CD4-positive, CD25-positive, alpha-beta regulatory T cell (primary cell): ENCODE data around the gene PLPP3. TPM values are rescaled to one million over a fixed set of nuclear protein-coding genes. Genes with fewer than 3 reads are reported as not detected.

ENCODE experiments used
- ATAC-seq, 2 donors: fragments of 150-1000 bp; cut with Tn5 transposase; one replicate each; pipeline ENCODE4 v1.10.0; 2021; ENCODE audit warnings: low read depth in 2 of 2, moderate number of reproducible peaks in 2 of 2, moderate library complexity in 1 of 2
- DNase-seq, 3 donors: peaks; one replicate each; pipeline versions ENCODE4 v3.0.0 to v3.0.0-alpha.2; 2012 to 2022; ENCODE audit warnings: mixed read lengths in 1 of 3
- H3K27ac ChIP-seq: one replicate; pipeline ENCODE4 v1.7.0; 2013; ENCODE audit warnings: mild to moderate bottlenecking, low read length; ENCODE audit not compliant: insufficient read depth, poor library complexity, severe bottlenecking
- H3K27me3 ChIP-seq: one replicate; pipeline ENCODE4 v1.7.0; 2013; ENCODE audit warnings: low read length; ENCODE audit not compliant: control insufficient read depth, insufficient read depth
- H3K36me3 ChIP-seq: one replicate; pipeline ENCODE4 v1.7.0; 2013; ENCODE audit warnings: mild to moderate bottlenecking, low read length, moderate library complexity; ENCODE audit not compliant: control insufficient read depth, insufficient read depth
- H3K4me1 ChIP-seq: 2 replicates; pipeline ENCODE4 v1.7.0; 2013; ENCODE audit warnings: mild to moderate bottlenecking, low read length; ENCODE audit not compliant: insufficient read depth, control insufficient read depth, poor library complexity, severe bottlenecking
- H3K4me3 ChIP-seq: one replicate; pipeline ENCODE4 v1.7.0; 2013; ENCODE audit warnings: low read depth, mild to moderate bottlenecking, low read length, moderate library complexity
- H3K9me3 ChIP-seq, 2 experiments: 1 replicate in 1 of 2; 2 replicates in 1 of 2; pipeline ENCODE4 v1.7.0; 2013; ENCODE audit warnings: low read length in 2 of 2, mild to moderate bottlenecking in 1 of 2, moderate library complexity in 1 of 2; ENCODE audit not compliant: control insufficient read depth in 2 of 2
- H3K27ac Mint-ChIP-seq, 3 donors: one replicate each; pipeline ENCODE4 v1.8.0; 2020 to 2022; ENCODE audit warnings: mild to moderate bottlenecking in 3 of 3, mixed read lengths in 3 of 3, moderate library complexity in 2 of 3
- H3K27me3 Mint-ChIP-seq: one replicate; pipeline ENCODE4 v1.8.0; 2022; ENCODE audit warnings: mild to moderate bottlenecking, mixed read lengths
- H3K36me3 Mint-ChIP-seq: one replicate; pipeline ENCODE4 v1.8.0; 2020; ENCODE audit warnings: mixed read lengths
- H3K4me1 Mint-ChIP-seq, 4 donors: one replicate each; pipeline ENCODE4 v1.8.0; 2020 to 2022; ENCODE audit warnings: mixed read lengths in 4 of 4, mild to moderate bottlenecking in 1 of 4
- H3K4me3 Mint-ChIP-seq, 4 donors: one replicate each; pipeline ENCODE4 v1.8.0; 2020 to 2022; ENCODE audit warnings: mild to moderate bottlenecking in 4 of 4, mixed read lengths in 4 of 4, moderate library complexity in 3 of 4
- H3K9me3 Mint-ChIP-seq, 7 donors: one replicate each; pipeline ENCODE4 v1.8.0; 2020 to 2022; ENCODE audit warnings: mixed read lengths in 7 of 7, mild to moderate bottlenecking in 3 of 7, moderate library complexity in 2 of 7
- polyA plus RNA-seq, 4 donors: library from polyadenylated mRNA; unstranded; fragments of 300-500 nt; fragmentation: Illumina TruSeq; gene quantifications; one replicate each; pipeline ENCODE4 v1.2.3, GENCODE V29; 2021
- total RNA-seq: library from RNA; stranded (reverse); gene quantifications from one replicate; pipeline ENCODE4 v1.2.3, GENCODE V29; 2022

PLPP3 gene
- total and polyA plus RNA-seq, 5 donors from 2014 or later = 0.13 TPM; not detected in 4

- Histone ChIP-seq H3K27me3 (no peaks in the 10 kb centered on the region), H3K36me3 (no peaks in the 10 kb centered on the region), H3K27ac (no peak overlapping the region), H3K4me3 (no peak overlapping the region), H3K4me1 (no peaks in the 10 kb centered on the region), H3K9me3 (no peaks in the 10 kb centered on the region)
- H3K9me3 Mint-ChIP-seq = no peaks in the 10 kb centered on the region
- H3K4me3 Mint-ChIP-seq = no peak overlapping the region
- no peaks in the 10 kb centered on the region for H3K4me1 Mint-ChIP-seq
- no peak for ATAC-seq
- DNase-seq = no peak
- no peaks in the 10 kb centered on the region for H3K27me3 Mint-ChIP-seq
- no peaks in the 10 kb centered on the region for H3K36me3 Mint-ChIP-seq
- H3K27ac Mint-ChIP-seq = no peak overlapping the region
Observed at GRCh38 chr1:56527548-56528302, 51.6 kb downstream of the PLPP3 start.

GRCh38 chr1:56526571-56527174 lies 52.7 kb downstream of the PLPP3 start:
- H3K4me3 ChIP-seq = no peak overlapping the region
- DNase-seq = no peak
- ATAC-seq = no peak

GRCh38 chr1:56525489-56526041 lies 53.8 kb downstream of the PLPP3 start:
- no peak overlapping the region for H3K27ac ChIP-seq
- no peak overlapping the region for H3K4me3 Mint-ChIP-seq
- no peaks in the 10 kb centered on the region for H3K36me3 Mint-ChIP-seq
- no peaks in the 10 kb centered on the region for H3K9me3 Mint-ChIP-seq
- H3K27me3 Mint-ChIP-seq = no peaks in the 10 kb centered on the region
- no peak overlapping the region for H3K27ac Mint-ChIP-seq
- H3K4me3 ChIP-seq = no peak overlapping the region
- ATAC-seq (peak; percentile 25 to 43), DNase-seq (peak in 1 of 3 donors; percentile 1)
- H3K4me1 Mint-ChIP-seq = no peaks in the 10 kb centered on the region
- H3K27me3 ChIP-seq = no peaks in the 10 kb centered on the region
- H3K4me1 ChIP-seq = no peaks in the 10 kb centered on the region
- no peaks in the 10 kb centered on the region for H3K9me3 ChIP-seq
- H3K36me3 ChIP-seq = no peaks in the 10 kb centered on the region

More at GRCh38 chr1:56526571-56527174, 52.7 kb downstream of the PLPP3 start:
- Histone ChIP-seq H3K9me3 (no peaks in the 10 kb centered on the region), H3K27ac (no peak overlapping the region), H3K27me3 (no peaks in the 10 kb centered on the region), H3K36me3 (no peaks in the 10 kb centered on the region), H3K4me1 (no peaks in the 10 kb centered on the region)
- H3K36me3 Mint-ChIP-seq = no peaks in the 10 kb centered on the region
- H3K27me3 Mint-ChIP-seq = no peaks in the 10 kb centered on the region
- H3K27ac Mint-ChIP-seq = no peak overlapping the region
- no peaks in the 10 kb centered on the region for H3K4me1 Mint-ChIP-seq
- no peaks in the 10 kb centered on the region for H3K9me3 Mint-ChIP-seq
- H3K4me3 Mint-ChIP-seq = no peak overlapping the region

GRCh38 chr1:56524263-56524662 lies 55.1 kb downstream of the PLPP3 start:
- Mint-ChIP-seq H3K9me3 (no peaks in the 10 kb centered on the region), H3K4me1 (no peaks in the 10 kb centered on the region), H3K27me3 (no peaks in the 10 kb centered on the region), H3K4me3 (no peak overlapping the region), H3K36me3 (no peaks in the 10 kb centered on the region), H3K27ac (no peak overlapping the region)
- no peaks in the 10 kb centered on the region for H3K9me3 ChIP-seq
- no peak overlapping the region for H3K27ac ChIP-seq
- H3K4me3 ChIP-seq = no peak overlapping the region
- H3K4me1 ChIP-seq = no peaks in the 10 kb centered on the region
- ATAC-seq (no peak), DNase-seq (no peak)
- H3K27me3 ChIP-seq = no peaks in the 10 kb centered on the region
- no peaks in the 10 kb centered on the region for H3K36me3 ChIP-seq

GRCh38 chr1:56522680-56523079 lies 56.7 kb downstream of the PLPP3 start:
- ATAC-seq (no peak), DNase-seq (no peak)
- Histone ChIP-seq H3K9me3 (no peaks in the 10 kb centered on the region), H3K27ac (no peak overlapping the region), H3K4me1 (no peaks in the 10 kb centered on the region), H3K4me3 (no peak overlapping the region), H3K27me3 (no peaks in the 10 kb centered on the region), H3K36me3 (no peaks in the 10 kb centered on the region)
- Mint-ChIP-seq H3K36me3 (no peaks in the 10 kb centered on the region), H3K27ac (no peak overlapping the region), H3K4me1 (no peaks in the 10 kb centered on the region), H3K9me3 (no peaks in the 10 kb centered on the region), H3K4me3 (no peak overlapping the region), H3K27me3 (no peaks in the 10 kb centered on the region)

GRCh38 chr1:56520016-56520601 lies 59.3 kb downstream of the PLPP3 start:
- Histone ChIP-seq H3K4me3 (no peak overlapping the region), H3K27ac (no peak overlapping the region), H3K36me3 (no peaks in the 10 kb centered on the region), H3K27me3 (no peaks in the 10 kb centered on the region), H3K9me3 (no peaks in the 10 kb centered on the region), H3K4me1 (no peaks in the 10 kb centered on the region)
- H3K9me3 Mint-ChIP-seq = no peaks in the 10 kb centered on the region
- no peak for DNase-seq
- H3K36me3 Mint-ChIP-seq = no peaks in the 10 kb centered on the region
- H3K4me3 Mint-ChIP-seq = no peak overlapping the region
- H3K4me1 Mint-ChIP-seq = no peaks in the 10 kb centered on the region
- H3K27ac Mint-ChIP-seq = no peak overlapping the region
- H3K27me3 Mint-ChIP-seq = no peaks in the 10 kb centered on the region
- no peak for ATAC-seq

- Histone ChIP-seq H3K27ac (no peak overlapping the region), H3K9me3 (no peaks in the 10 kb centered on the region), H3K4me1 (no peaks in the 10 kb centered on the region), H3K27me3 (no peaks in the 10 kb centered on the region), H3K4me3 (no peak overlapping the region), H3K36me3 (no peaks in the 10 kb centered on the region)
- Mint-ChIP-seq H3K27me3 (no peaks in the 10 kb centered on the region), H3K4me1 (no peaks in the 10 kb centered on the region), H3K4me3 (no peak overlapping the region), H3K9me3 (peaks cover 0 to 2% (median 0%) of the 10 kb centered on the region in 7 donors), H3K36me3 (no peaks in the 10 kb centered on the region), H3K27ac (no peak overlapping the region)
- no peak for ATAC-seq
- DNase-seq = no peak
Observed at GRCh38 chr1:56517404-56518130, 61.8 kb downstream of the PLPP3 start.
